HL-60 (cell line): ENCODE results near the gene GRK1.

Experiments used
- DNase-seq, 2 experiments: peaks; one replicate each; pipeline ENCODE4 v3.0.0-alpha.2; 2010 to 2020; ENCODE audit warnings: low read depth in 1 of 2, low spot score in 1 of 2
- H3K27ac ChIP-seq: fragments of 250-450 bp; sonication (Bioruptor Pico); replicated peaks from 2 replicates; pipeline ENCODE4 v1.5.1; 2020; ENCODE audit warnings: mild to moderate bottlenecking, moderate library complexity
- H3K27me3 ChIP-seq: fragments of 250-450 bp; sonication (Bioruptor Pico); 2 replicates; pipeline ENCODE4 v1.5.1; 2021; ENCODE audit warnings: mild to moderate bottlenecking, moderate library complexity; ENCODE audit not compliant: insufficient read depth, poor library complexity, severe bottlenecking
- H3K4me3 ChIP-seq: replicated peaks from 2 replicates; pipeline ENCODE4 v1.5.1; 2011; ENCODE audit warnings: mild to moderate bottlenecking, control low read depth, low read length; ENCODE audit not compliant: insufficient read depth
- CTCF ChIP-seq: IDR thresholded peaks from one replicate; pipeline ENCODE4 v1.5.1; 2011; ENCODE audit warnings: low read length, control low read depth, inconsistent platforms; ENCODE audit not compliant: insufficient read depth
- GABPA ChIP-seq: IDR thresholded peaks from 2 replicates; pipeline ENCODE4 v1.6.1; 2012; ENCODE audit warnings: low read depth
- POLR2AphosphoS5 ChIP-seq: IDR thresholded peaks from 2 replicates; pipeline ENCODE4 v1.6.1; 2012; ENCODE audit warnings: low read depth
- REST ChIP-seq: IDR thresholded peaks from 2 replicates; pipeline ENCODE4 v1.6.1; 2012; ENCODE audit warnings: low read depth; ENCODE audit not compliant: insufficient replicate concordance
- SPI1 ChIP-seq: IDR thresholded peaks from 2 replicates; pipeline ENCODE4 v1.6.1; 2012; ENCODE audit warnings: low read depth, mild to moderate bottlenecking, borderline replicate concordance

Gene GRK1

GRCh38 chr13:113730258-113730691 lies 63.3 kb downstream of the GRK1 start:
- H3K27me3 ChIP-seq = peaks cover 10% of the 10 kb centered on the region
- DNase-seq = no peak

GRCh38 chr13:113730831-113731191 lies 63.8 kb downstream of the GRK1 start:
- H3K4me3 ChIP-seq = no peak overlapping the region
- no peak for TF ChIP-seq CTCF
- no peak for TF ChIP-seq REST
- no peak for TF ChIP-seq POLR2AphosphoS5
- no peak for TF ChIP-seq GABPA
- H3K27me3 ChIP-seq = peaks cover 10% of the 10 kb centered on the region
- no peak overlapping the region for H3K27ac ChIP-seq
- no peak for DNase-seq

More at GRCh38 chr13:113730258-113730691, 63.3 kb downstream of the GRK1 start:
- no peak overlapping the region for H3K27ac ChIP-seq
- TF ChIP-seq REST (no peak), GABPA (no peak)
- no peak overlapping the region for H3K4me3 ChIP-seq

GRCh38 chr13:113731192-113732175 lies 64.5 kb downstream of the GRK1 start:
- no peak for DNase-seq
- Histone ChIP-seq H3K4me3 (no peak overlapping the region), H3K27me3 (peaks cover 10% of the 10 kb centered on the region), H3K27ac (no peak overlapping the region)
- TF ChIP-seq REST (no peak), GABPA (no peak), CTCF (no peak), POLR2AphosphoS5 (no peak), SPI1 (no peak)
